Measurements from ENCODE around the gene TSC22D2.

The TSC22D2 gene

DNA sequence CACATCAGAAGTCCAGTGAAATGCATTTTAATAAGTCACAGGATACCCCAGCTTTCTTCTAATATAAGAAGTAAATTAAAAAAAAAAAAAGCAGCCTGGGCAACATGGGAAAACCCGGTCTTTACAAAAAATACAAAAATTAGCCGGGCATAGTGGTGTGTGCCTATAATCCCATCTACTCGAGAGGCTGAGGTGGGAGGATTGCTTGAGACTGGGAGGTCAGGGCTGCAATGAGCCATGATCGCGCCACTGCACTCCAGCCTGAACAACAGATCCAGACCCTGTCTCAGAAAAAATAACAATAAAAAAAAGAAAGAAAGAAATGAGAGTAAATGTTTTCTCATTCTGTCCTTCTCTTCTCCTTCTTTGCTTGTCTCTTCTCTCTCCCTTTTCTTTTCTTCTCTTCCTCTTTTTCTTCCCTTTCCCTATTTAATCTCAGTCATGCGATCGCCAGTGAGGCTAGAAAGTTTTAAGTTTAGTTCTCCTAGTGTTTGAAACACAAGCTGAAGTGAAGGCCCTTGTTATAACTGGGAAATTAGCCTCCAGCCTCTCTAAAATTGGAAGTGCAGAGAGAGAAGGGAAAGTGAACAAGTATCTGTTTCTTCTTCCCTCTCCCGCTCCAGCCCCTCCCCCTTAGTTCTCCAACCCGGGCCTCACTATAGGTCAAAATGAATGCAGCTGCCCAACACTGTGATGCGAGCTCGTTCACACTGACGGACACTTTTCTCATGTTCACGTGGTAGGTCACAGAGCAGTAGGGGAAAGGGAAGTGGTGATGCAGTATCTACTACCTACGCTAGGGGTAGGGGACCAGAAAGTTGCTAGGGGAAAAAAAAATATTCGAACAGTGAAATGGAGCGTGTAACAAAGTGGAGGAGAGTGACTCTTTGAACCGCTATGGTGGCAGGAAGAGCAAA lies 23.5 kb upstream of the TSC22D2 start:
- no peak for DNase-seq (ENCODE audit: low read depth in 1 of 2, low spot score in 1 of 2)

DNA sequence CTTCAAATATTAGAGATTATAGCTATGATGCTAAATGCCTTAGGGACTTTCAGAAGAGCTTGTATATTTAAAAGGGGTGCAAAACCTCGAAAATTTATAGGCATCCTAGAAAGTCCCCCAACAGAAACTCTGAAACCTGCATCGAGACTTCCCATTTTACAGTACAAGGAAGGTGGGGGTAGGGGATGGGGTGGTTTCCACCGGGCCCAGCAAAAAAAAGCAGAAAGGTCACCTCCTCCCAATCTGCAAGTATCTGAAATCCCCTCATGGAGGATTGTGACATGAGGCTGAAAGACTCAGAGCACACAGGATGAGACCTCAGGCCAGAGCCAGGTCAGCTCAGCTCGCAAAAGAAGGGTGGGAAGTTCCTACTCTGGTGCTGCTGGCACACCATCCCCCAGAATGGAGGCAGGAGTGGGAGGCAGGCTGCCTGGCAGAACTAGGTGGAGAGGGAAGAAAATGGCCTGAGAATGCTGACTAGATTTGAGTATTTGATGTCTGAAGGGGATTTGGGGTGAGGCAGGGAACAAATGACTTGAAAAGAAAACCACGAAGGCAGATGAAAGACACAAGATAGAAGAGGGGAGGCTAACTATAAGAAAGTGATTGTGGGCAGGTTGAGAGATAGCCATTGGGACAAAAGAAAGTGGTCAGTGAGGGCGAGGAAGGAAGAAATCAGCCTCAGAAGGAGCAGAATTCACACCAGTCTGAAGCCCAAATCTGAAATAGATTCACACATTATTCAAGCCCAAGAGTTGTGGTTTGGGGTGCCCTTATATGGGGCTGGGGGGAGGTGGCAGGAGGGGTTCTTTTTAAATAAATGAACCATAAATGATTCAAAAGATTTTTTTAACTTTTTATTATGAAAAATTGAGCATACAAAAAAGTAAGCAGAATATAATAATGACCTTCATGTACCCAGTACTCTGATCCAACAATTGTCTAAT lies 22.5 kb upstream of the TSC22D2 start:
- DNase-seq (ENCODE audit: low read depth in 1 of 2, low spot score in 1 of 2), result no peak

DNA sequence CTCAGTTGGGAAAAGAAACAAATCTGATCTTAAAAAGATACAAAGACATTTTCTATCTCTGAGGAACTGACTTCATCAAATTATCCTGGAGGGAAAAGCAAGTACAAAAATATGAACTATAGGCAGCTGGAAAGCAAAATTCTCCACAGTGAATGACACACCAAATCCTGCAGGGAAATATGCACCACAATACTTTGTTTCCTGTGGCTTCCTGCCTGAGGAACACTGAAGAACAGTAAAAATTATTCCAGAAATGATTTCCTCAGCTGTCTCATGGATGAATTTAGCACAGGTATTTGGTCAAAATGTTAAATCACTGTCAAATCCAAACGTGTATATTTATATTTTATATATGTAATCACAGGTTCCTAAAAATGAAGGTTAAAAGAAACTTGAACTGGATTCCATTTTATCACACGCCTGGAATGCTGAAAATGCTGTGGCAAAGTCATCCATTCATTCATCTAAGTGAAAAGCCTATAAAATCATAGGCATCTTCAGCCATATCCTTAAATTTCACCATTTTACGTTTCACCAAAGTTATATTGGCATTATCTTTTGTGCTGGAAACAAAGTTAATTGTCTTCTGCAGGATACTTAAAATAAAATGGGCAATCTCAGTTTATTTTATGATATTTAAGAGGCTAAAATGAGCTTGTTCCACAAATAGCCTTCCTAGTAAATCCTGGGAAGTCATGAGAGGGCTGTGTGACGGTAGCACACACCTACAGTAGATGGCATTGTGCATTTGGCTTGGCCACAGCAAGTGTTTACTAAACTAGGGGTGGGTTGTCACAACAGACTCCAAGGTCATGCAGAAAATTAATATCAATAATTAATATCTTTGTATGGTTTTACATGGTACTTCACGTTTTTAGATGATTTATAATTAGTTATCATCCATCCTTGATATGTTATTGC lies 19.3 kb upstream of the TSC22D2 start:
- no peak for DNase-seq (ENCODE audit: low read depth in 1 of 2, low spot score in 1 of 2)

DNA sequence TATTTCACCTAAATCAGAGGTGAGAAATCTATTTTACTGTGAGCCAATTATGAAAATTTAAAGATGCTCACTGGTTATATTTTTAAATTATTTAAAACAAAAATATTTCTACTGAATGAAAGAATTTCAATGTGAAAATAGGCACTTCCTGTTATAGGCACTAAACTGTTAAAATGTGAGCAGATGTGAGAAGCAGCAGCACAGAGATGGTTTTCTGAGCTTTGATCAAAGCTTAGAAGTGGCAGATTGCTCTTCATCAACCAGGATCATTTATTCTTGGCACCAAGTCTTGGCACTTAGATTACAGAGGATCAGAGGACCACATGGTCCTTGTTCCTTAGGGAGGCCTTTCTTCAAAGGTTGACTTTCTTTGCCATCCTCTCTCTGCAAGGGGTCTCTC lies 18.0 kb upstream of the TSC22D2 start:
- no peak for DNase-seq (ENCODE audit: low read depth in 1 of 2, low spot score in 1 of 2)

DNA sequence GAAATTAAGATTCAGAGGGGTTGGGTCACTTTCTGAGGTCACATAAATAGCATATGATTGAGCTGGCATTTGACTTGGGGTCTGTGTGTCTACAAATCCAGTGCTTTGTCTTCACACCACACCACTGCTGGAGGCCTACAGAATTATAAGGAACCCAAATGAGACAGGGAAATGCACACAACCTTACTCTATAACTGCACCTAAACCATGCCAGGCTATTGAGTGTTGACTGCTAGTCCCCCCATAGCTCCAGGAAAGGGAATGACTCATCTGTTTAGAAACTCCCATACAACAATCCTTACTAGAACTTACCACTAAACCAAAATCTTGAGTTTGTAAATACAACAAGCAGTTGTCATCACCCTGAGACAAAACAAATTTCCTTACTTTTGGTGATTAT lies 16.9 kb upstream of the TSC22D2 start:
- no peak for DNase-seq (ENCODE audit: low read depth in 1 of 2, low spot score in 1 of 2)

DNA sequence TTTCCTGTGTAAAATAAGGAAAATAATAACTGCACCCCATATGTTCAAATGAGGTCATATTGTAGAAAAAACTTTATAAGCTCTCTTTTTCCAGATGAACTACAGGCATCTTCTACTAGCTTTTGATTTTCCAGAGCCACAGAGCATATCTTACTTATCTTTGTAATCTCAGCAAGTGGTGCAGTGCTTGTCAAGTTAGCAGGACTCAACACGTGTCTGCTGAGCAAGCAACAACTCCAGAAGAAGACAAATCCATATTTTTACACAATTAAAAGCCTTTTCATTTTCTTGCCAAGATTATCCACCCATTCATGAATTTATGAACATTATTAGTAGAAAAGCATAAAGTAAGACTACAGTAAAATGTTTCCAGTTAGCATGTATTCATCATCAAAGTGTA lies 14.4 kb upstream of the TSC22D2 start:
- DNase-seq (ENCODE audit: low read depth in 1 of 2, low spot score in 1 of 2), result no peak

DNA sequence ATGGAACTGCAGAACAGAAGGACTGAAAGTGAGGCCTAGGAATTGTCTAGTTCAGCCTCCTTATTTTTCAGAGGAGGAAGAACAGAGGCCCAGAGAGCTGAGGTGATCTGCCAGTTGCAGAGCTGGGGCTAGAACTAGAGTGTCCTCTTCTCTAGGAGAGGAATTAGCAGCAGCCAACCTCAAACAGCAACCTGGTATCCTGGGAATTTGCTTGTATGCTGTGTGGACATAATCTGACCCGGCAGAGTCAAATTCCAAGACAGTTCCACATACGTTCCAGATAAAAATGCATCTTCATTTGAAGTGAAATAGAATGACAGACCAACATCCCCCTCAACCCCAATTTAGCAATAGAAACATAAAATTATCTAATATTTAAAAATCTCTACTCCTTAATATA lies 13.5 kb upstream of the TSC22D2 start:
- no peak for DNase-seq (ENCODE audit: low read depth in 1 of 2, low spot score in 1 of 2)

DNA sequence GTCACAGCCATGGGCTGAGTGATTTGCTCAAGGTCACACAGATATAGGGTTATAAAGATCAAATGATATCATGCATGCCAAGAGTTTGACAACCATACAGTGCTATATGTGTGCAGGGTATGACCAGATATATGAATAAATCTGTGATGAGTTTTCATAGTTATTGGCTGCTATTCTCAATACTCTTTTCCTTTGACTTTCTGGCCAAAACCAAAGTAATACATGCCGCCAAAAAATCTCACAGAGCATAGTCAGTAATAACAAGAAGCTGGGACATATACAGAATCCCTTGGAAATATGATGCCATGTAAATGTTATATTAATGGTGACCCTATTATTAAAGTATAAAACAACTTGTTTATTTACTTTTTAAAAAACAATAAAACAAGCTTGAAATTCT lies 11.6 kb upstream of the TSC22D2 start:
- no peak for DNase-seq (ENCODE audit: low read depth in 1 of 2, low spot score in 1 of 2)

DNA sequence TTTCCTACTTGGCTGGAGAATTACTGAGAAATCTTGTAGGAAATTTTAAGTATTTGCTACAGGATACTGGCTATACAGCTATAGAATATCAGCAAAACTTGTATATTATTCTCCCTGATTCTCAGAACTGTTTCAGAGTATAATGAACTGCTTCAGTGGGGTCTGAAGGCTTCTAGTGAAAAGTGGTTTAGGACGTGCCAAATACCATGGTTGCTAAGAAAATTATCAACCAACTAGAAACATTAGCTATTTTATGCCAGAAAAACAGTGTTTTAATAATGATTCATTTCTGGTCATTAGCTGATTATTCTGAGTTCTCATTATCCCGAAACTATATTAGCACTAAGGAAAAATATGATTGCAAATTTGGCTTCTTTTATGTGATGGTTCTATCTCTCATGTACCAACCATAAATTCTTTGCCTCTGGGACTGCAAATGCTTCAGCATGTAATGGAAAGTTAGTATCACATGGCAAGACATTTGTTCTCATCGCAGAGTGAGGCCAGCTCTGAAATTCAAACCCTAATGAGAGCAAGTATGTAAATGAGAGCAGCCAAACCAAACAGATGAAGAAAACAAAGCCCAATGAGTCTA lies 11.0 kb upstream of the TSC22D2 start:
- no peak for DNase-seq (ENCODE audit: low read depth in 1 of 2, low spot score in 1 of 2)

DNA sequence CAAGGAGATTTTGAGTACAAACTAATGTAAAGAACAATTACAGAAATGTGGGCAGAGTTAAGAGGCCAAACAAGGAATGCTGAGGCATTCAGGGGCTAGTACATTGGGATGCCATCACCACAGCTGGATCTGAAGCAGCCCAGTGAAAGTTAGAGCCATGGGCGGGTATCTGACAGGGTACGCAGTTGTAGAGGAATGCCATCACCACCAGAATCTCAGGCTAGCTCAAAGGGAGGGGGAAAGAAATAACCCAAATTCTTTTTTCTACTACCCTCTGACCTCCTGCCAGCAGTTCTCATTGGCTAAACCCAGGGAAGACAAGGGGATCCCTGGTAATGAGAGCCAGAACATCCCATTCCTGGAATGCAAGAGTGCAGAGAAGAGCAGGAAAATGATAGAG lies 9.0 kb upstream of the TSC22D2 start:
- no peak for DNase-seq (ENCODE audit: low read depth in 1 of 2, low spot score in 1 of 2)

DNA sequence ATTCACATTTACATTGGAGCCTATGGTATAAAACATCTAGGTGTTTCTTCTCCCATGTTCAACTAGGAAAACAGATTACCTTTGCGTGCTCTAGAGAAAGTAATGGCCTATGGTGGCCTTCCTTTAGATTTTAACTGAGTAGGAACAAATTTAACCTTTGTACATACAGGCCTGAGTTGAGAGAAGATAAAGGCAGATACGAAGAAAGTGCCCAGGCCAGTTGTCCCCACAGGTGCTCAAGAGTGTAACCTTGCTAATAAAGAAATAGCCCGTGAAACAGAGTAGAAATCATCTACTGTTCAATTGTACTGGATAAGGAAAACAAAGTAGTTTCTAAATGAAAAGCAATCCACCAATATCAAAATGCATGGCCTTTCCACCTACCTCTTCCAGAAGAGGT lies 6.8 kb upstream of the TSC22D2 start:
- DNase-seq (ENCODE audit: low read depth in 1 of 2, low spot score in 1 of 2), result no peak

DNA sequence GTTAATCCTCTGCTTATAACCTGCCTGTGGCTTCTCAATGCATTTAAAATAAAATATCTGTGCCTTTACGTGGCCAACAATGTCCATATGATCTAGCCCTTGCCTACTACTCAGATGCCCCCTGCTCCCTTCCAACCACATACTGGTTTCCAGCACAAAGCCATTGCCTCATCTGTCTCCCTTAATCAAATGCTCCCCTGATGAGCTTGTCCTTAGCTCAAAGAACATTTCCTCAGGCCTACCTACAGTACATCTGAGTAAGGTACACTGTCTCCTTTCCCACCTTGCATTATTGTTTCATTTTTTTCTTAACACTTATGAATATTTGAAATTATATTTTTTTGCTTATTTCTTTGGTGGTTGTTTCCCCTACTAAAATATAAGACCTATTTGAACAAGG lies 5.9 kb upstream of the TSC22D2 start:
- DNase-seq (ENCODE audit: low read depth in 1 of 2, low spot score in 1 of 2), result no peak

DNA sequence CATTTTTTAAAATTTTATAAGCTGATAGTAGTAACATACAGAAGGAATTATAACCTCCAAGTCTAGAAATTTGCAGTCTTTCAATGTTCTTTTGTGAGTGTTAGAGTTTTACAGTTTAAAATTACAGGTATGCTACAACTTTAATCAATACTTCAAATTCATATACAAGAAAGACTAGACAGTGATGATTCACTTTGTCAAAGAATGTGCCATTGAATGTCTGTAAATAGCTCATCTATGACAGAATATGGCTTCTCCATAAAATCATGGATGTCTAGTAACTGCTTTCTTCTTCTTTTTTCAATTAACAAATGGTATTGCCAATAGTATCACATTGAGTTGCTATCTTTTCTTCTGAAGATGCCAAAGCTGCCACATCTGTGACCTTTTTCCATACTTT lies 4.1 kb upstream of the TSC22D2 start:
- no peak for DNase-seq (ENCODE audit: low read depth in 1 of 2, low spot score in 1 of 2)

DNA sequence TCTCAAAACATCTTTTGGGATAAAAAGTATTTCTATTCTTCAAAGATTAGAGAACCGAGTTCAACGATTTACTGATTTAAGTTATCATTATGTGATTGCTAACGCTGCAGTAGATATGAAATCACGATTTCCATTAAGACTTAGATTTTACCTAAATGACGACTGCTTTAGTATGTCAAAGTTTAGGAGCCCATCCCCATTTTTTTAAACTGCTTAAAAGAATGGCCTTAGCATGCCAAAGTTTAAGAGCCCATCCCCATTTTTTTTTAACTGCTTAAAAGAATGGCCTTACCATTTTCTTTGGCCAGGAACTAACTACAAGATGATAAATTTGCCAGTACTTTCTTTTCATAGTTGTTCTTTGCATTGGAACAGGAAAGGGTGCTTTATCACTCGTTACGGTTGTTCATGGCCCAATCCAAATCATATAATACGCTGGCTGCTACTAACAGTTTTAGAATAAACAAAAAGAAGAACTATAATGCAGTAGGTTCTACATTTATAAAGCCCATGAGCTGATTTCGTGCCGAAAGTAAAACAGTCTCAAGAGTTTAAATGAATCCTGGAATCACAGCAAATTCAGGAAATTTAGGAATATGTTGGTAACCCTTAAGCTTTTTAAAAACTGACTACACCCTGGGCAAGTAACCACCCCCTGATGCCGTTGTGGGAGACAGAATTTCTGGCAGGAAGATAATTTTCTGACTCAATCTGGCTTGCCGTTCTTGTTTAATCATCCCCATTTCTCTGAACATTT lies 869 bp upstream of the TSC22D2 start:
- no peak for DNase-seq (ENCODE audit: low read depth in 1 of 2, low spot score in 1 of 2)

DNA sequence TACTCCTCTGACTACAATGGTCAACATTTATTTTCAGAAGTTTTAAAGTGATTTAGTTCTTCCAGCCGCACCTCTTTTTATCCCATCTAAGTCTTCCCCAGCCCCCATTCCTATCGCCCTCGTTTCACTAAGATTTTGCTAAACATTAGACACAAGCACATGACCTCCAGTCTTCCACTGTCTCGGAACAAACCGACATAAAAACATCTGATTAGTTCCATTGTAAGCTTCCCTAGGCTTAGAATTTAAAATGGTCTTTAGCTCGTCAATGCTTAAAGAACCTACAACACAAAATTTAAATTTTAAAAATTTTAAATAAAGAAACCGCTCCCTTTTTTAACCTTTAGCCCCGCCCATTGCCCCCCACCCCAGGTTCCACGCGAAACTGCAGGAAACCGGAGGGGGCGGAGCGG lies 284 bp upstream of the TSC22D2 start:
- no peak for DNase-seq (ENCODE audit: low read depth in 1 of 2, low spot score in 1 of 2)

DNA sequence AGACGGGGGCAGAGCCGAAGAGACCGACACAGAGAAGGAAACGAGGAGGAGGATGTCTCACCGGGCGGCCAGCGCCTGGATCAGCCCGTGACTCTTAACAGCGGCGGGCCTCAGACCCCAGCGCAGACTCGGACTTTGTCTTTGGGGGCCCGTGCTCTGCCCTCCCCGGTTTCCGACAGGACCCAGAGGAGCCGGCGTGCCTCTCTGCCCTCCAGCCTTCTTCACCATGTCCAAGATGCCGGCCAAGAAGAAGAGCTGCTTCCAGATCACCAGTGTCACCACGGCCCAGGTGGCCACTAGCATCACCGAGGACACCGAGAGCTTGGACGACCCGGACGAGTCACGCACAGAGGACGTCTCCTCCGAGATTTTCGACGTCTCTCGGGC lies 1.0 kb downstream of the TSC22D2 start:
- DNase-seq (ENCODE audit: low read depth in 1 of 2, low spot score in 1 of 2), result no peak

DNA sequence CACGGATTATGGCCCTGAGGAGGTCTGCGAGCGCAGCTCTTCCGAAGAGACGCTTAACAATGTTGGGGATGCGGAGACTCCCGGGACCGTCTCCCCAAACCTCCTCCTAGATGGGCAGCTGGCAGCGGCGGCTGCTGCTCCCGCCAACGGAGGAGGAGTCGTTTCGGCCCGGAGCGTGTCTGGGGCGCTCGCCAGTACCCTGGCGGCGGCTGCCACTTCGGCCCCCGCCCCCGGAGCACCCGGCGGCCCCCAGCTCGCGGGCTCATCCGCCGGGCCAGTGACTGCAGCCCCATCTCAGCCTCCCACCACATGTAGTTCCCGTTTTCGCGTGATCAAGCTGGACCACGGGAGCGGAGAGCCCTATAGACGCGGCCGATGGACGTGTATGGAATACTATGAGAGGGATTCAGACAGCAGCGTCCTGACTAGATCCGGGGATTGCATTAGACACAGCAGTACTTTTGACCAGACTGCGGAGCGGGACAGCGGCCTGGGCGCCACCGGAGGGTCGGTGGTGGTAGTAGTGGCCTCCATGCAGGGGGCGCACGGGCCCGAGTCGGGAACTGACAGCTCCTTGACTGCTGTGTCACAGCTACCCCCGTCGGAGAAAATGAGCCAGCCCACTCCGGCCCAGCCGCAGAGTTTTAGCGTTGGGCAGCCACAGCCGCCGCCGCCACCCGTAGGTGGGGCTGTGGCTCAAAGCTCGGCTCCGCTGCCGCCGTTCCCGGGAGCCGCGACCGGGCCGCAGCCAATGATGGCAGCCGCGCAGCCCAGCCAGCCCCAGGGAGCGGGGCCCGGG lies 1.6 kb downstream of the TSC22D2 start:
- peak; percentile 36 to 52 for DNase-seq (ENCODE audit: low read depth in 1 of 2, low spot score in 1 of 2)

DNA sequence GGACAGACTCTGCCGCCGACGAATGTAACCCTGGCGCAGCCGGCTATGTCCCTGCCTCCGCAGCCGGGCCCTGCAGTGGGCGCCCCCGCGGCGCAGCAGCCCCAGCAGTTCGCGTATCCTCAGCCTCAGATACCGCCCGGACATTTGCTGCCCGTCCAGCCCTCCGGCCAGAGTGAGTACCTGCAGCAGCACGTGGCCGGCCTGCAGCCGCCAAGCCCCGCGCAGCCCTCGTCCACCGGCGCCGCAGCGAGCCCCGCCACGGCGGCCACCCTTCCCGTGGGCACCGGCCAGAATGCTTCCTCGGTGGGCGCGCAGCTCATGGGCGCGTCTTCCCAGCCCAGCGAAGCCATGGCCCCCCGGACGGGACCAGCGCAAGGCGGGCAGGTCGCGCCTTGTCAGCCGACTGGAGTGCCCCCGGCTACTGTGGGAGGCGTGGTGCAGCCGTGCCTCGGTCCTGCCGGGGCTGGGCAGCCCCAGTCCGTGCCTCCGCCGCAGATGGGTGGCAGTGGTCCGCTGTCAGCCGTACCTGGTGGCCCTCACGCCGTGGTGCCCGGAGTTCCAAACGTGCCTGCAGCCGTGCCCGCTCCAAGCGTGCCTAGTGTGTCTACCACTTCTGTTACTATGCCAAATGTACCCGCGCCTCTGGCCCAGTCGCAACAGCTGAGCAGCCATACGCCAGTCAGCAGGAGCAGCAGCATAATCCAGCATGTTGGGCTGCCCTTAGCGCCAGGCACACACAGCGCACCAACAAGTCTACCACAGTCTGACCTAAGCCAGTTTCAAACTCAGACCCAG lies 2.4 kb downstream of the TSC22D2 start:
- no peak for DNase-seq (ENCODE audit: low read depth in 1 of 2, low spot score in 1 of 2)

Measured in stimulated activated CD4-positive, alpha-beta T cell treated with anti-CD3 and anti-CD28 coated beads, Interleukin-15, amount 100 ng/mL, for 1 hour (primary cell).